Measurements from ENCODE around the gene KCNQ5.
A peak's percentile ranks its signal among the peaks of the same experiment; 100 is the strongest.

Gene KCNQ5

GRCh38 chr6:72588155-72588554, 33.7 kb upstream of the KCNQ5 start:
- Histone ChIP-seq H3K4me1 (ENCODE audit: low read length) (peaks cover 4% of the 10 kb centered on the region), H3K79me2 (ENCODE audit: low read length) (no peaks in the 10 kb centered on the region), H3K27me3 (ENCODE audit: low read depth, low read length) (0 out of 2 replicates have a peak, but pooled peaks cover 11% of the 10 kb centered on the region), H3K4me3 (ENCODE audit: low read length) (no peak overlapping the region), H3K36me3 (replicated peaks; ENCODE audit: low read depth, low read length) (no peaks in the 10 kb centered on the region), H3K4me2 (ENCODE audit: low read length) (no peak overlapping the region), H3K27ac (ENCODE audit: low read length) (no peak overlapping the region), H3K9ac (ENCODE audit: low read length) (no peak overlapping the region), H4K20me1 (ENCODE audit: insufficient read depth, low read length) (no peaks in the 10 kb centered on the region), H3K9me3 (ENCODE audit: insufficient read depth, low read length) (no peaks in the 10 kb centered on the region), H2AFZ (ENCODE audit: low read depth, low read length) (no peak overlapping the region)
- TF ChIP-seq, protein P1, sequence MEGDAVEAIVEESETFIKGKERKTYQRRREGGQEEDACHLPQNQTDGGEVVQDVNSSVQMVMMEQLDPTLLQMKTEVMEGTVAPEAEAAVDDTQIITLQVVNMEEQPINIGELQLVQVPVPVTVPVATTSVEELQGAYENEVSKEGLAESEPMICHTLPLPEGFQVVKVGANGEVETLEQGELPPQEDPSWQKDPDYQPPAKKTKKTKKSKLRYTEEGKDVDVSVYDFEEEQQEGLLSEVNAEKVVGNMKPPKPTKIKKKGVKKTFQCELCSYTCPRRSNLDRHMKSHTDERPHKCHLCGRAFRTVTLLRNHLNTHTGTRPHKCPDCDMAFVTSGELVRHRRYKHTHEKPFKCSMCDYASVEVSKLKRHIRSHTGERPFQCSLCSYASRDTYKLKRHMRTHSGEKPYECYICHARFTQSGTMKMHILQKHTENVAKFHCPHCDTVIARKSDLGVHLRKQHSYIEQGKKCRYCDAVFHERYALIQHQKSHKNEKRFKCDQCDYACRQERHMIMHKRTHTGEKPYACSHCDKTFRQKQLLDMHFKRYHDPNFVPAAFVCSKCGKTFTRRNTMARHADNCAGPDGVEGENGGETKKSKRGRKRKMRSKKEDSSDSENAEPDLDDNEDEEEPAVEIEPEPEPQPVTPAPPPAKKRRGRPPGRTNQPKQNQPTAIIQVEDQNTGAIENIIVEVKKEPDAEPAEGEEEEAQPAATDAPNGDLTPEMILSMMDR (IDR thresholded peaks at IDR 0.05; ENCODE audit: low read depth, low read length), result no peak
- no peak for TF ChIP-seq EZH2phosphoT487 (IDR thresholded peaks at IDR 0.05; ENCODE audit: low read depth)

- Histone ChIP-seq H3K4me2 (ENCODE audit: low read length) (no peak overlapping the region), H3K27ac (ENCODE audit: low read length) (no peak overlapping the region), H2AFZ (ENCODE audit: low read depth, low read length) (no peak overlapping the region), H3K79me2 (ENCODE audit: low read length) (no peaks in the 10 kb centered on the region), H3K4me3 (ENCODE audit: low read length) (no peak overlapping the region), H3K9ac (ENCODE audit: low read length) (no peak overlapping the region), H3K27me3 (ENCODE audit: low read depth, low read length) (0 out of 2 replicates have a peak, but pooled peaks cover 11% of the 10 kb centered on the region), H3K4me1 (ENCODE audit: low read length) (peaks cover 4% of the 10 kb centered on the region), H3K9me3 (ENCODE audit: insufficient read depth, low read length) (no peaks in the 10 kb centered on the region), H4K20me1 (ENCODE audit: insufficient read depth, low read length) (no peaks in the 10 kb centered on the region), H3K36me3 (replicated peaks; ENCODE audit: low read depth, low read length) (no peaks in the 10 kb centered on the region)
- TF ChIP-seq EZH2phosphoT487 (IDR thresholded peaks at IDR 0.05; ENCODE audit: low read depth), result no peak
- TF ChIP-seq, protein P1 (IDR thresholded peaks at IDR 0.05; ENCODE audit: low read depth, low read length), result no peak
These were observed 32.8 kb upstream of the KCNQ5 start for GRCh38 chr6:72589096-72589495.

DNA sequence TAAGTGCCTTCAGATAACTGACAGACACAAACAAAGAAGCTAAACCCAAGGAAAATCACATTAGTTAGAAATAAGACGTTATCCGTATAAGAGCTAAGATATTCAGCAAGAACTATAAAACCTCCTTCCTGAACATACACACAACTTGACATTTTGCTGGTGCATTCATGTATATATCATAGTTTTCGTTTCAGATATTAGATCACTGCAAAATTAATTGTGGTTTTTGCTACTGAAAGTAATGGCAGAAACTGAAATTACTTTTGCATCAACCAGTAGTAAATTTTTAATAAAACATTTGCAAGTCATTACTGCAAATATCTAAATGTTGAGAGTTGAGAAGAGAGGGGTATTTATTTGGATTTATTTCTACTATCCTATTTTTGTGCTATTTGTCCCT, 26.1 kb upstream of the KCNQ5 start:
- no peak overlapping the region for H3K9ac ChIP-seq (ENCODE audit: low read length)
- H4K20me1 ChIP-seq (ENCODE audit: insufficient read depth, low read length), result no peaks in the 10 kb centered on the region
- 0 out of 2 replicates have a peak, but pooled peaks cover 7% of the 10 kb centered on the region for H3K27me3 ChIP-seq (ENCODE audit: low read depth, low read length)
- peak overlapping the region; percentile 21 for H3K4me2 ChIP-seq (ENCODE audit: low read length)
- TF ChIP-seq EZH2phosphoT487 (IDR thresholded peaks at IDR 0.05; ENCODE audit: low read depth), result no peak
- TF ChIP-seq, protein P1 (IDR thresholded peaks at IDR 0.05; ENCODE audit: low read depth, low read length), result no peak
- H3K4me3 ChIP-seq (ENCODE audit: low read length), result no peak overlapping the region
- H2AFZ ChIP-seq (ENCODE audit: low read depth, low read length), result no peak overlapping the region
- no peaks in the 10 kb centered on the region for H3K9me3 ChIP-seq (ENCODE audit: insufficient read depth, low read length)
- H3K4me1 ChIP-seq (ENCODE audit: low read length), result peaks cover 15% of the 10 kb centered on the region
- no peak overlapping the region for H3K27ac ChIP-seq (ENCODE audit: low read length)
- no peaks in the 10 kb centered on the region for H3K36me3 ChIP-seq (replicated peaks; ENCODE audit: low read depth, low read length)
- no peaks in the 10 kb centered on the region for H3K79me2 ChIP-seq (ENCODE audit: low read length)

DNA sequence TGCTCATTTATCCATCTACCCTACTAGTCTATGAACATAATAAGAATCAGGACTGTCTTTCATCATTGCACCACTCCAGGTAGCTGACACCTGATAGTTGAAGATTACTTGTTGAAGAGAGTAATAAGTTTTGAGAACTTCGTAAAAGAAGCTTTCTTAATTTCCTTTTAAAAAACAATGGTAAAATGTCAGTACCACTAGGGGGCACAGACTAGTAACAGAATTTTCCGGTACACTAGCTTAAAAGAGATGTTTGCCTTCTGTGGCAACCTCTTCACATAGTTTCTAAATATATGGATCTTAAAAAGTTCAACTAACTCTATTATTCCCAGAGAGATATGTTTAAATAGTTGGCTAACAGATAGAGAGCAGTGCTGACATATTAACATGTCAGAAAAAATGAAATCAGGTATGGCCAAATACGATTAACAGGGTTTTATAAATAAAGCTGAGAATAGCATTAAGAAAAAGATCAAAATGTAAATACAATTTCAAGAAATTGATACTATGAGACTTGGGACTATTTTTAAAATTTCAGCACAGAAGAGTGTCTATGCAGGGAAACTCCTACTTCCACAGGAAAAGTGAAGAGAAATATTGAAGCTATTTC, 5.4 kb upstream of the KCNQ5 start:
- TF ChIP-seq, protein P1 (IDR thresholded peaks at IDR 0.05; ENCODE audit: low read depth, low read length), result peak; percentile 90
- TF ChIP-seq EZH2phosphoT487 (IDR thresholded peaks at IDR 0.05; ENCODE audit: low read depth), result no peak
- H3K9ac ChIP-seq (ENCODE audit: low read length), result no peak overlapping the region
- no peak overlapping the region for H3K27ac ChIP-seq (ENCODE audit: low read length)
- H3K4me3 ChIP-seq (ENCODE audit: low read length), result peak overlapping the region; percentile 37
- no peaks in the 10 kb centered on the region for H3K36me3 ChIP-seq (replicated peaks; ENCODE audit: low read depth, low read length)
- H4K20me1 ChIP-seq (ENCODE audit: insufficient read depth, low read length), result no peaks in the 10 kb centered on the region
- H3K79me2 ChIP-seq (ENCODE audit: low read length), result no peaks in the 10 kb centered on the region
- peaks cover 12% of the 10 kb centered on the region for H3K27me3 ChIP-seq (ENCODE audit: low read depth, low read length)
- no peaks in the 10 kb centered on the region for H3K9me3 ChIP-seq (ENCODE audit: insufficient read depth, low read length)
- H3K4me1 ChIP-seq (ENCODE audit: low read length), result peaks cover 30% of the 10 kb centered on the region
- H3K4me2 ChIP-seq (ENCODE audit: low read length), result peak overlapping the region; percentile 57
- peak overlapping the region; percentile 40; the same call in 1 of the 2 replicates for H2AFZ ChIP-seq (ENCODE audit: low read depth, low read length)
